SK-MEL-5 (cell line): ENCODE data around the gene PRDX2. TPM values are rescaled to one million over a fixed set of nuclear protein-coding genes. Genes with fewer than 3 reads are reported as not detected.
A peak's percentile ranks its signal among the peaks of the same experiment; 100 is the strongest.

Source experiments
- DNase-seq: peaks from one replicate; pipeline ENCODE4 v3.0.0-alpha.2; 2016; ENCODE audit warnings: low read depth, low spot score
- in situ Hi-C: cut with HindIII; loops from 2 replicates; pipeline ENCODE4 v1.10.0; 2016; ENCODE audit warnings: low sequenced_read_pairs, high pct_unique_total_duplicates, low pct_unique_long_range_greater_than_20kb
- total RNA-seq: library from RNA; depleted of rRNA; stranded (reverse); fragments of >200 nt; shearing (Covaris generic); gene quantifications from 2 replicates; pipeline ENCODE4 v1.2.3, GENCODE V29; 2014

Gene PRDX2
- total RNA-seq, 1 experiment from 2014 or later = not detected

DNA sequence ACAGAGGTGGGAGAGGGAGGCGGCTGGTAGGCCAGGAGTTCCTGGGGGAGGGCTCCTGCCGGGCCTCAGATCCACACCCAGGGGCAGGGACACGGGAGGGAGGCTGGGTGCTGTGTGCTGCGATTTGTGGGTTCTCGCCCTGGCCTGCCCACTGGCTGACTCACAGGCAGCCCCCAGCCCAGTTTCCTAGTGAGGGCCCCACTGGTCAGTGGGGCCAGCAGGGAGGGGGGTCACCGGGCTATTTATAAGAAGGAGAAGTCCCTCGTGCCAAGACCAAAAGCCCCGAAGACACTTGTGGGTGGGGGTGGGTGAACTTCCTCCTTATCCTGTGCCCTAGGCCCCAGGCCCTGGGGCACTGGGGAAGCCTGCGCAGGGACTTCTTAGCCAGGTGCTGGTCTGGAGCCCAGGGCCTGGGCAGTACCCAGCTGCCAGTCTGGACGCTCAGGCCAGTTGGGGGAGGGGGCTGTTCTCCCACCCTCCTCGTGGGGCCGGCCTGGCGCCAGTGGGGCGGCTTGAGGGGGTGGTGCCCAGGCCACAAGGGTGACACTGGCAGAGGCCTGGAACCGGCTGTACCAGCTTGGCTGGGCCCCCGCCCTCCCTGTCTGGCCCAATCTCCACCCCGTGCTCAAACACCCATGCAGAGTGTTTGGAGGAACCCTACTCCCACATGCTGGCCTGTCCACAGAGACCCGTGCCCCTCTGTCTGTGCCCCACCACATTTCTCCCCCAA is 15.3 kb downstream of the PRDX2 start:
- in situ Hi-C loops = no loop called here
- DNase-seq = no peak

DNA sequence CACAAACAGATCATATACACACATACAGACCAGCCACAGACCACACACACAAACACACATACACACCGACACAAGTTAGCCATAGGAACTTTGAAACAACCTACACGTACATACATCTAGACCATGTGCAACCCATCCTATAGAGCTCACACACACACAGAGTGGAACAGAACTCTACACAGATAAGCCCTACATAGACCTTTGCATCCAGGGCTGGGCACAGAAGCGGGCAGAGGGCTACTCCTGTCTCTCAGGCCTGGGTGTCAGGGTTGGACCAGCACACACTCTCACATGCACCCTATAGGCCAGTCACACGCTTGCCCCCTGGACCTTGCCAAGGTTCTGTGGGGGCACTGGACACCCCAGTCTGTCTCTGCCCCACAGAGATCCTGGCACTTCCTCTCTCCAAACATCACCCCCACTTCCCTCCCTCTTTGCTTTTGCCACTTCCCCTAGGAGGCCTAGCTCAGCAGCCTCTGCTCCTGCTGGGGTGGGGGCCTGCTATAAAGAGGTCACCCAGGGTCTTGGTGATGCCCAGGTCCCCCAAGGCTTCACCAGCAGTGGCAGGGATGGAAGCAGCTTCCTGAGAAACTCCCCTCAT is 16.1 kb downstream of the PRDX2 start:
- in situ Hi-C loops = no loop called here
- DNase-seq = no peak

DNA sequence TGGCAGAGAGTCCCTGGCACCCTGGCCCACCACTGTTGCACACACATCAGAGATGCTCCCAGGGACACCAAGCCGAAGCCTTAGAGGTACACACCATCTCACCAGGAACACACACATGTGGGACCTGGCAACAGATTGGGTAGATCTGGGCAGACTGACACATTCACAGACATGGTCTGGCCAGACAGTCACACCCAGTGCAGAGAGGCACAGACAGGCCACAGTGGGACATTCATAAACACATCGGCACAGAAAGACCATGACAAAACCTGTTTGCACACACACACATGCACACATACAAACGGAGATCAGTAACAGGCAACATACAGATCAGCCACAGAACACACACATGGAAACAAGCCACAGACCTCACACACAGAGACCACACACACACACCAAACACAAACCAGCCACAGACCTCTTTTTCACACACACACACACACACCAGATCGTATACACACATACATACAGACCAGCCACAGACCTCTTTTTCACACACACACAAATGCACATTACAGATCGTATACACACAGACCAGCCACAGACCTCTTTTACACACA is 16.6 kb downstream of the PRDX2 start:
- no peak for DNase-seq
- in situ Hi-C loops = no loop called here

- no peak for DNase-seq
- in situ Hi-C loops = no loop called here
These were observed 17.2 kb downstream of the PRDX2 start for GRCh38 chr19:12784394-12784870.

GRCh38 chr19:12783849-12784393 is 17.7 kb downstream of the PRDX2 start:
- DNase-seq = no peak
- in situ Hi-C loops = no loop called here

- DNase-seq = no peak
- in situ Hi-C loops = no loop called here
These were observed 18.2 kb downstream of the PRDX2 start for GRCh38 chr19:12783291-12783848.

DNA sequence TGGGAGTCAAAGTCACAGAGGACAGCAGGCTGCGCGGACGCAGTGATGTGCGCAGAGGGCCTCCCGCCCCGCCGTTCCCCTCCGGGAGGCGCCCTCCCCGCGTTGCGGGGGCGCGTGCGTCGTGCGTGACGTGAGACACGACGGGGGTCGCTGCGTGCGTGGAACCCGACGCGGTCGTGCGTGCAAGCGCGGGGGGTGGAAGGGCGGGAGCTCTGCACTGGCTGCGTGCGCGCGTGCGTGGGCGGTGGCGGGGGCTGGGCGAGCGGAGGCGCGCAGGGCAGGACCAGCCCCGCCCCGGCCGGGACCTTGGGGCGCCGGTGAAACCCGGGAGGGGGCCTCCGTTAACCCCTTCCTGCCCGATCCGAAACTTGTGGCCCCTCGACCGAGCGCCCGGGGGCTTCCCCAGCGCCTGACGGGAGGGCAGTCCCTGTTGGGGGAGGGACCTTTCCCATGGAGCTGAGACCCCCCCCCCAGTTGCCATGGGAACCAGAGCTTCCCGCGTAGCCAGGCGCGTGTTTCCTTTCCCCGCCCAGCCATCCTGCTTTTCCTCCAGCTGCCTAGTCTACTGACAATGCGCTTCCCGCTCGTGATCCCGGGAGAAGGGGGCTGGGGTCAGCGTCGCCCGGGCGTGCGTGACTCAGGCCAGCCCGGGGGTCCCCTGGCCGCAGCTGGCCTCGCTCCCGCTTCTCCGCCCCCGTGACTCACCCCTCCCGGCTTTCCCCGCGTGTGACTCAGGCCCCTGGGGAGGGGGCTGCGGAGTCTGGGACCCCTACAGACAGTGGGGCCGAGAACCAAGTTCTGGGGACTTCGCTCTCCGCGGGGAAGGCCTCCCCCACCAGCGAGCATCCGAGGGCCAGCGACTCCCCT is 18.9 kb downstream of the PRDX2 start:
- peak; percentile 77 for DNase-seq
- in situ Hi-C loops = no loop called here

DNA sequence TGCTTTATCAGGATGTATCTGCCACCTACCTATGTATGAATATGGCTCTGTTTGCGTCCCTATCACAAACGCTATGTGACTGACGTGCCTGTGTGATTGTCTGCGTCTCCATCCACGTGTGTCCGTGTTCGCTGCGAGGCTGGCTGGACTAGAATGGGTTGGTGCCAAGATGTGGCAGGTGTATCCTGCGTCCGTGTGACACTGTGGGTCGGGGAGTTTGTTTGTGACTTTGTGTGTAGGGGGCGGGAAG is 19.5 kb downstream of the PRDX2 start:
- DNase-seq = no peak
- in situ Hi-C loops = no loop called here

DNA sequence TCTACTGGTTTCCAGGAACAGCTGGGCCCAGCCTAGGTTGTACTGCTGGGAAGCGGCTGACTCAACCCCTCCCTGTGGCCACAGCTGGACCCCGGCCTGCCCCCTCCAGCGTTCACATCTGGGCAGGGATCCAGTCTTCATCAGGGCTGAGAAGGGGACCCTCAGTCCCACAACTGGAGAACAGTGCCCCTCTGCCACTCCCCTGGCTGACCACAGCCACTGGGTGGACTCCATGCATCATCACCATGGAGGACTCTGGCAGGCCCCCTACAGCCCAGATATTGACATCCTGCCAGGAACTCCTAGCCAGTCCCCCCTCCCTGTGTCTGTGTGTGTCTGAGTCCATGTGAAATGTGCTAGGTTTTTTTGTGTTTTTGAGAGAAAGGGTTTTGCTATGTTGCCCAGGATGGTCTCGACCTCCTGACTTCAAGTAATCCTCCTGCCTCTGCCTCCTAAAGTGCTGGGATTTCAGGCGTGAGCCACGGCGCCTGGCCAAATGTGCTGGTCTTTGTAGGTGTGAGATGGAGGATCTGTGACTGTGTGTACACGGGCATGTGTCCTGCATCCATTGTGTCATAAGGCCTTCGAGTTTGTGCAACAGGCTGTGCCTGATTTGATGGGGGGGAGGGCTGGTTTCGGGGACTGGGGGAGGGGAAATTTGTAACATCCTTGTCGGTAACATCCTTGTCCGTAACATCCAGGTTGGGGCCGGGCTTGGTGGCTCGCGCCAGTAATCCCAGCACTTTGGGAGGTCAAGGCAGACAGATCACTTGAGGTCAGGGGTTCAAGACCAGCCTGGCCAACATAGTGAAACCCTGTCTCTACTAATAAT is 22.2 kb downstream of the PRDX2 start:
- in situ Hi-C loops = no loop called here

GRCh38 chr19:12778905-12779161 is 22.8 kb downstream of the PRDX2 start:
- DNase-seq = no peak
- in situ Hi-C loops = no loop called here

More for the DNA sequence above, 22.2 kb downstream of the PRDX2 start:
- DNase-seq = peak; percentile 46

DNA sequence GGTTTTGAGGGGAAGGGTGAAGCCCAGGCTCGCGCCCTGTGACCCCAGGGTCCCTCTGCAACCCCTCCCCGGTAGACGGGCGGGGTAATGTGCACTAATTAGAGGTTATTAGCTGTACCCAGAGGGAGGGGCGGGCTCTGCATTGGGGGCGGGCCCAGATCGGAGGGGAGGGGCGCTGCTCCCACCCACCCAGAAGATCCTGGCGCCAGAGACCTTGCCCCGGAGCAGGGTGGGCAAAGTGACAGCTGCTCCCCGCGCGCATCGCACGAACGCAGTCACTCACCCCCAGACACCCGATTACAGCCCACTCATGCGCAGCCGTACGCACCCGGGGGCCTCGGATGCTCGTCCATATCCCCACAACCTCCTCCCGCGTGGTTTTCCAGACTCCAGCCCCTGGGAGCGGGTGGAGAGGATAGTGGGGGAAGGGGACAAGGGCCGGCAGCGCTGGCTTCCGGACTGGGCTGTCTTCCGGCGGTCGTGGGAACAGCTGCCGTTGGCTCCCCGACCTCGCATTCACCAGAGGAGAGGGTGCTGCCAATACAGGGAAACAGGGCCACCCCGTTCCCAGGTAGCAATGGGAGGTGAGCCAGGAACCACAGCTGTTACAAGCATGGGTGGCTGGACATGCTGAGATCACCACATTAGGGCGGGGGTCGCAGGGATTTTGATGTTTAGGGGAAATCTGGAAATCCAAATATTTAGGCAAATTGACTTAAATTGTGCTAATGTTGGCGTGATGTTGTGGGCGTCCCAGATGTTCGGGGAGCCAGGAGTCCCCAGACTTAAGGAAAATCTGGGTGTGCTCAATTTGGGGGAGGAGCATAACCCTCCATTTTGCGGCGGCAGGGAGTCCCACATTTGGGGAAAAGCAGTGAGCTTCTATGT is 23.3 kb downstream of the PRDX2 start:
- DNase-seq = peak; percentile 62
- in situ Hi-C loops = no loop called here

- peak; percentile 67 for DNase-seq
These were observed 24.2 kb downstream of the PRDX2 start for GRCh38 chr19:12777217-12778016.

DNA sequence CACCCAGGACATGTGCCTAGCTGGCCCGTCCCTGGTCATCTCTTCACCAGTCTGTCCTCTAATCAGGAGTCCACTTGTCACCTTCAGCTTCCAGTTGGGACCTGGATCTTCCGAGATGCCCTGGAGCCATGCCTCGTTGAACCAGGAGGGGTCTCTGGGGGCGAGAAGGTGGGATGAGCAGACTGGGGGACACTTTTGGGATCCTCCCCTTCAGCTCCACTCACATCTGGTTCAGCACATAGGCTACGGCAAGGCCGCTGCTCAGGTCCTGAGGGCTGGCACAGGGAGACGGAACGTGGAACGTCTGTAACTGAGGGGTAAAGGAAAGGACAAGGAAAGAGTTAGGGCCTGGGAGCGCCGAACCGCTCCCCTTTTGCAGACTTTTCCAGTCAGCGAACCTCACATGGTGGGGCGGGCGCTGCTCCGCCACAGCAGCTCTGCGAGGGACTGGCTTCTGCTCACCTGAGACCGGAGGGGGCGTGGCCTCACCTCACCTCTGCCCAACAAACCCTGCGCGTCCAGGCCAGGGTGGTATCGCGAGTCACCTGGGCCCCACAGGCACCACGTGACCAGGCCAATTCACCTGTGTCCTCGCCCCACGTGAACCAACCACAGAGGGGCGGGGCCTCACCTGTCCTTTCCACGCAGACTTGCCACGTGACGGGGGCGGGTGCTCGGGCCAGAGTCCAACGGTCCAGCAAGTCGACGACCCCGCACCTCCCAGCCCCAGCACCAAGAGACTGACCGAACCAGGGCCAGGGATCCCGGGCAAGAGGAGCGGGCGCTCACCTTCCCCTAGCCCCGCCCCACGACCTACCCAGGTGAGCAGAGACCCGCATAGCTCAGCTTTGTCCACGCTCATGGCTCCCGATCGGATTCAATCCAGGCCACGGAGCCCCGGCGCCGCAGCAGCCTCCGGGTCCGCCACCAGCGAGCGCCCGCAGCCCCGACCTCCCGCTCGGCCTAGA is 26.7 kb downstream of the PRDX2 start, which contains the start of gene HOOK2:
HOOK2 (minus strand) TSS at position 965 of the 968 bp plus-strand sequence; CDS start at position 862, 103 bp downstream.
- DNase-seq = no peak
- in situ Hi-C loops = no loop called here

More at GRCh38 chr19:12777217-12778016, 24.2 kb downstream of the PRDX2 start:
- in situ Hi-C loops = no loop called here

DNA sequence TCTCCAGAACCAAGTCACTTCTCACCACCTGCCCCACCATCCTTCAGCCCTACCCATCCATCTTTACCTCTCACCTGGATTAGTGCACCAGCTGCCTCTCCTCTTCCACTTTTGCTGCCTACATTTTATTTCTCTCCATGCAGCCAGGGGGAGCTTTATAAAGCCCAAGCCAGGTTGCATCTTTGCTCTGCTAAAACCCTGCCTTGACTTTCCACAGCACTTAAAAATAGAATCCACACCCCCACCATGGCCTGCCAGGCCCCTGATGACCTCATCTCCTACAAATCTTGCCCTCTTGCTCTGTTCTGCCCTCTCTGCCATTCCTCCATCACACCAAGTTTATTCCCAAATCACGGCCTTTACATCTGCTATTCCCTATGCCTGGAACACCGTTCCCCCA is 28.0 kb downstream of the PRDX2 start:
- DNase-seq = no peak
- in situ Hi-C loops = no loop called here
